HEK293 (cell line): ENCODE measurements around the gene APC2.

Experiments
- MZF1 ChIP-seq: fragments of 450-650 bp; formaldehyde crosslinking; IDR thresholded peaks from 2 replicates; pipeline ENCODE4 v1.5.1; 2017; ENCODE audit warnings: missing biosample characterization, missing genetic modification characterization, borderline replicate concordance
- SETDB1 ChIP-seq: IDR thresholded peaks from one replicate; pipeline ENCODE4 v1.6.1; 2017; ENCODE audit warnings: mild to moderate bottlenecking, low read length, moderate library complexity, mixed read lengths; ENCODE audit not compliant: insufficient read length
- YY1 ChIP-seq: fragments of 450-650 bp; formaldehyde crosslinking; IDR thresholded peaks from 2 replicates; pipeline ENCODE4 v1.5.1; 2018; ENCODE audit warnings: missing biosample characterization, missing genetic modification characterization
- ZNF174 ChIP-seq: fragments of 450-650 bp; formaldehyde crosslinking; IDR thresholded peaks from 2 replicates; pipeline ENCODE4 v1.5.0; 2017; ENCODE audit warnings: missing biosample characterization, mild to moderate bottlenecking, missing genetic modification characterization
- TF ChIP-seq, protein P1 (sequence below): fragments of 450-650 bp; formaldehyde crosslinking; IDR thresholded peaks from 2 replicates; pipeline ENCODE4 v1.5.1; 2016; ENCODE audit warnings: missing biosample characterization, missing genetic modification characterization
- TF ChIP-seq, protein P2 (sequence below): fragments of 450-650 bp; formaldehyde crosslinking; IDR thresholded peaks from 2 replicates; pipeline ENCODE4 v1.5.1; 2016; ENCODE audit warnings: missing biosample characterization, missing genetic modification characterization
- TF ChIP-seq, protein P3 (sequence below): fragments of 450-650 bp; IDR thresholded peaks from 2 replicates; pipeline ENCODE4 v1.5.1; 2018; ENCODE audit warnings: missing biosample characterization, missing genetic modification characterization

DNA sequence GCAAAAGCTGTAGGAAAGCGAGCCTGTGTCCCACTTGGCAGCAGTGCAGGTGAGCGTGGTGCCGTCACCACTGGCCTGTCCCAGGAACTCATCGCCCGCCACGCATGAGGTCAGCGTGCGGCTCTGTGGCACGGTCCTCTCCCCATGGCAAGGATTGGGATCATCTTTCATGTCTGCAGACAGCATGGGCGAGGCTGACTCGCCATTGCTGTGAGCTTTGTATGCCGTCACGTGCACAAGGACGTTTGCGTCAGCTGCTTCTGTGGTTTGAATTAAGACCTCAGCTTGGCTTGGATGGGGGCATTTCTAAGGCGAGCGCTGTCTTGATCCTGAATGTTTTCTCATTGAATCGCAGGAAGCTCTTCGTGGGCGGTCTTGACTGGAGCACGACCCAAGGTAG lies 32.8 kb upstream of the APC2 start:
- TF ChIP-seq, protein P1, sequence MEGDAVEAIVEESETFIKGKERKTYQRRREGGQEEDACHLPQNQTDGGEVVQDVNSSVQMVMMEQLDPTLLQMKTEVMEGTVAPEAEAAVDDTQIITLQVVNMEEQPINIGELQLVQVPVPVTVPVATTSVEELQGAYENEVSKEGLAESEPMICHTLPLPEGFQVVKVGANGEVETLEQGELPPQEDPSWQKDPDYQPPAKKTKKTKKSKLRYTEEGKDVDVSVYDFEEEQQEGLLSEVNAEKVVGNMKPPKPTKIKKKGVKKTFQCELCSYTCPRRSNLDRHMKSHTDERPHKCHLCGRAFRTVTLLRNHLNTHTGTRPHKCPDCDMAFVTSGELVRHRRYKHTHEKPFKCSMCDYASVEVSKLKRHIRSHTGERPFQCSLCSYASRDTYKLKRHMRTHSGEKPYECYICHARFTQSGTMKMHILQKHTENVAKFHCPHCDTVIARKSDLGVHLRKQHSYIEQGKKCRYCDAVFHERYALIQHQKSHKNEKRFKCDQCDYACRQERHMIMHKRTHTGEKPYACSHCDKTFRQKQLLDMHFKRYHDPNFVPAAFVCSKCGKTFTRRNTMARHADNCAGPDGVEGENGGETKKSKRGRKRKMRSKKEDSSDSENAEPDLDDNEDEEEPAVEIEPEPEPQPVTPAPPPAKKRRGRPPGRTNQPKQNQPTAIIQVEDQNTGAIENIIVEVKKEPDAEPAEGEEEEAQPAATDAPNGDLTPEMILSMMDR: no peak
- TF ChIP-seq, protein P2, sequence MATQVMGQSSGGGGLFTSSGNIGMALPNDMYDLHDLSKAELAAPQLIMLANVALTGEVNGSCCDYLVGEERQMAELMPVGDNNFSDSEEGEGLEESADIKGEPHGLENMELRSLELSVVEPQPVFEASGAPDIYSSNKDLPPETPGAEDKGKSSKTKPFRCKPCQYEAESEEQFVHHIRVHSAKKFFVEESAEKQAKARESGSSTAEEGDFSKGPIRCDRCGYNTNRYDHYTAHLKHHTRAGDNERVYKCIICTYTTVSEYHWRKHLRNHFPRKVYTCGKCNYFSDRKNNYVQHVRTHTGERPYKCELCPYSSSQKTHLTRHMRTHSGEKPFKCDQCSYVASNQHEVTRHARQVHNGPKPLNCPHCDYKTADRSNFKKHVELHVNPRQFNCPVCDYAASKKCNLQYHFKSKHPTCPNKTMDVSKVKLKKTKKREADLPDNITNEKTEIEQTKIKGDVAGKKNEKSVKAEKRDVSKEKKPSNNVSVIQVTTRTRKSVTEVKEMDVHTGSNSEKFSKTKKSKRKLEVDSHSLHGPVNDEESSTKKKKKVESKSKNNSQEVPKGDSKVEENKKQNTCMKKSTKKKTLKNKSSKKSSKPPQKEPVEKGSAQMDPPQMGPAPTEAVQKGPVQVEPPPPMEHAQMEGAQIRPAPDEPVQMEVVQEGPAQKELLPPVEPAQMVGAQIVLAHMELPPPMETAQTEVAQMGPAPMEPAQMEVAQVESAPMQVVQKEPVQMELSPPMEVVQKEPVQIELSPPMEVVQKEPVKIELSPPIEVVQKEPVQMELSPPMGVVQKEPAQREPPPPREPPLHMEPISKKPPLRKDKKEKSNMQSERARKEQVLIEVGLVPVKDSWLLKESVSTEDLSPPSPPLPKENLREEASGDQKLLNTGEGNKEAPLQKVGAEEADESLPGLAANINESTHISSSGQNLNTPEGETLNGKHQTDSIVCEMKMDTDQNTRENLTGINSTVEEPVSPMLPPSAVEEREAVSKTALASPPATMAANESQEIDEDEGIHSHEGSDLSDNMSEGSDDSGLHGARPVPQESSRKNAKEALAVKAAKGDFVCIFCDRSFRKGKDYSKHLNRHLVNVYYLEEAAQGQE (tag by site-specific recombination): no peak
- no peak for TF ChIP-seq SETDB1
- TF ChIP-seq ZNF174: no peak
- TF ChIP-seq MZF1 (tag by site-specific recombination): no peak
- TF ChIP-seq, protein P3, sequence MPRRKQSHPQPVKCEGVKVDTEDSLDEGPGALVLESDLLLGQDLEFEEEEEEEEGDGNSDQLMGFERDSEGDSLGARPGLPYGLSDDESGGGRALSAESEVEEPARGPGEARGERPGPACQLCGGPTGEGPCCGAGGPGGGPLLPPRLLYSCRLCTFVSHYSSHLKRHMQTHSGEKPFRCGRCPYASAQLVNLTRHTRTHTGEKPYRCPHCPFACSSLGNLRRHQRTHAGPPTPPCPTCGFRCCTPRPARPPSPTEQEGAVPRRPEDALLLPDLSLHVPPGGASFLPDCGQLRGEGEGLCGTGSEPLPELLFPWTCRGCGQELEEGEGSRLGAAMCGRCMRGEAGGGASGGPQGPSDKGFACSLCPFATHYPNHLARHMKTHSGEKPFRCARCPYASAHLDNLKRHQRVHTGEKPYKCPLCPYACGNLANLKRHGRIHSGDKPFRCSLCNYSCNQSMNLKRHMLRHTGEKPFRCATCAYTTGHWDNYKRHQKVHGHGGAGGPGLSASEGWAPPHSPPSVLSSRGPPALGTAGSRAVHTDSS (tag by site-specific recombination): no peak
- no peak for TF ChIP-seq YY1 (tag by site-specific recombination)
